NCI-H1092 treated with DMSO at 0.1 percent for 48 hours (cell line): Measurements from ENCODE around the gene FRYL.
"Not testable (repeated sequence)": the region's sequence is repeated elsewhere in the genome, so short reads cannot be mapped to it uniquely, and the experiment has no call there.

Experiments used
- DNase-seq: peaks from one replicate; lab custom pipeline; 2025; lab: John Stamatoyannopoulos, UW

The FRYL gene

DNA sequence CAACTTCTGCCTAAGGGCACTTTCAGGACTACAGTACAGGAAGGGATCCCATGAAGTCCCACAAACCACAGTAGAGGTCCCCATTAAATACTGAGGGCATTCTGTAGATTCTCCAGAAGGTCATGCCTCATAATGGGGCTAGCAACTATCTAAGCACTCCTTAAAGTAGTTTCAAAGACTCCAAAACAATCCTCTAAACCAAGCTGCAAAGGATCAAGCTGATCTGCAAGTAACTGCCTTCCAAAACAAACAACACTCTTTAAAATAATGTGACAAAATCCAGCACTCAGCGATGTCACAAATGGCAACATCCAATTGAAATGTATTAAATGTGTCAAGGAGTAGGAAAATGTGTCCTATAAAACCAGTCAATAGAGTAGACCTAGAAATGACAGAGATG is 118.7 kb downstream of the FRYL start:
- no peak for DNase-seq

DNA sequence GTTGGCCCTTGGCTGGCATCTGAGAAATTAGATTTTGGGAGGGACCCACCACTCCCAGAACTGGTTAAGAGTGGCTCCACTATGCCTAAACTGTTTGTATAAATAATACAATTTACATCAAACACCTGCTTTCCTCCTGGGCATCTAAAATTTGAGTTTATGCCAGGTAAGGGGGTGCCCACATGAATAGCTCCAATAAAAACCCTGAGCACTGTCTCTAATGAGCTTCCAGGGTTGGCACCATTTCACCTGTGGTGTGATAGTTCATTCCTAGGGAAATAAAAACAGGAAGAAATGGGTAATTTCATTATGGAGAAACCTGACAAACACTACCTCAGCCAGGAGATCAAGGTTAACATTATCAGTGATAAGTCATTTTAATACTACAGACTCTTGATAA is 119.7 kb downstream of the FRYL start:
- DNase-seq = no peak

DNA sequence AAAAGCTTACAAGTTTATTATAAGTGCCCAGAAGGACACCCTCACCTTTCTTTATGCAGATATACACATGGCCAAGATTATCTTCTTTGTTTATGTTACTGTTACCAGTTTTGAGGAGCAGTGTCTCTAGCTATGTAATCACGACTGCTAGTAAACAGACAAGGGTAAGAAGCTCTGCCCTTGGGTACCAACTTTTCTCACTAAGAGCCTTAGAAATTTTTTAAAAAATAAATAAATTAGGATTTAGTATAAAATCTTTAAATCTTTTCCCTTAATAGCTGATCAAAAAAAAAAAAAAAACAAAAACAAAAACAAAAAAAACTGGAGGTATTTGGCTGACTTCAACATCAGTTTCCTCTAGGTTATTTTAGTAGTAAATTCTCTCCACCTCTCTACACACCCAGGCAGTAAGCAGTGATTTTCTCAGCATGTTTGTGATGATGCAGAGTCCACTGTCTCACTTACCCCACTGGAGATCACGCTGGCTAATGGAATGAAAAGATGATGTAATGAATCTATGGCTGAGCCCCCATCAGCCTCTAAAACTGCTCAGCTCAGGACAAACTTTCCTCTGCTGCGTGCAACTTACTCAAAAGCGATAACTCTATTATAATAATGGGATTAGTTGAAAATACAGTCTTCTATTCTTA is 125.9 kb downstream of the FRYL start:
- no peak for DNase-seq

DNA sequence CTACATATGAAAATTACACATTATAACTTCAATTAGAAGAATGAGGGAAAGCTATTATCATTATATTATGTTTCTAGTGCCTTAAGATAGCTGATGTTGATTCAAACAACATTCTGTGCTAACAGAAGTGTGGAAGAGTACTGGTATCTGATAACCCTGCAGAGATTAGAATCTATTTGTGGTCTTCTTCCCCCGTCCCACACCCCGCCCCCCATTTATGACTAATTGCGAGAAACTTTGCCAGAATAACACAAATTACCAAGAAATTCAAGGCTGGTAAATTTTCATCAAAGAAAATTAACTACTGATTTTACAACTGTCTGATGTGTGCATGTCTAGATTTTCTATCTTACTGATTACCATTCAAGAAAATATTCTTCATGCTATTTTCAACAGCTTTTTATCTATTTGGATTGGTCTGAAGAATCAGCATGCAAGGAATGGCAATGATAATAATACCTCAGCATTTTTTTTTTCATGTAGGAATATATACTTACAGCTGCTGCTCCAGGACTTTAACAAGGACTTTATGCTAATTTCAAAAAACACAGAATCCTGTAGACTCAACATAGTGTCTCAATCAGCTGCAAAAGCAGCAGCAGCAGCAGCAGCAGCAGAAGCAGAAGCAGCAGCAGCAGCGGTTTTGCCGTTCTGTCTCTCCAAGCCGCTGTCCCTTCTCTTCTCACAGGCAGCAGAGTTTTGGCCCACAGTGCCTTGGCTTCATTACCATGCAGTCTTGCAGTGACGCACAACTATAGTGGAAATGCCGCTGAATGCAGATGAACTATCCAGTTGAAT is 126.7 kb downstream of the FRYL start:
- no peak for DNase-seq

DNA sequence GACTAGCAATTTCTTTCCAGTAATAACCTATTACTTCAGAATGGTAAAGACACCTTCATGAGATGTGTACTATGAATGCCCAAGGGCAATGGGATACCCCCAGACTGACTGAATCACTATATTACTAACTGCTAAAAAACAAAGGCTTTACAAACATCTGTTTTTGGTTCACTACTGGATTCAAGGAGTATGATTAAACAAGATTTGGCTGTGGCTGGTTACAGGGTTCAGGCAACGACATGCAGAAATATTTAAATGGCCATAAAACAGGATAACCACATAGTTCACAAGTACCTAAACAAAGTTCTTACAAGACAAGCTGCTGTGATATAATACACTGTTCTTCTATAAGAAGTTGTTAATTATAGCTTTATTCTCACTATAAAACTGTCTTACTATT is 128.2 kb downstream of the FRYL start:
- no peak for DNase-seq

DNA sequence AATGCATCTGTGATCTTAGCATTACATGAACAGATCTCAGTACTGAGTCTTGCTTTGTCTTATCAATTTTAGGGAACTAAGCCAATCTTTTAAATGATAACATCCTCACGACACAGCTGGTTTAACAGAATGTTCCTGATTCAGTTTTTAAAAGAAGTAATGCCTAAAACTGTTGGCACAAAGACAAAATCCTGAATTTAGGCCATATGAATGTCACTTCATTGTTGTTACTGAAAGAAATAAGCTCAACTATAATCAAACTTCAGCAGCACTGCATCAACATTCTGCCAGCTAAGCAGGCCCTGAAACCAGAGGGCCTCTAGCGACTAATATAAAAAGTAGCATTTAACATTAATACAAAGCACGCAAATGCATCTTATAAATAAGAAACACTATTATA is 130.6 kb downstream of the FRYL start:
- DNase-seq = no peak

DNA sequence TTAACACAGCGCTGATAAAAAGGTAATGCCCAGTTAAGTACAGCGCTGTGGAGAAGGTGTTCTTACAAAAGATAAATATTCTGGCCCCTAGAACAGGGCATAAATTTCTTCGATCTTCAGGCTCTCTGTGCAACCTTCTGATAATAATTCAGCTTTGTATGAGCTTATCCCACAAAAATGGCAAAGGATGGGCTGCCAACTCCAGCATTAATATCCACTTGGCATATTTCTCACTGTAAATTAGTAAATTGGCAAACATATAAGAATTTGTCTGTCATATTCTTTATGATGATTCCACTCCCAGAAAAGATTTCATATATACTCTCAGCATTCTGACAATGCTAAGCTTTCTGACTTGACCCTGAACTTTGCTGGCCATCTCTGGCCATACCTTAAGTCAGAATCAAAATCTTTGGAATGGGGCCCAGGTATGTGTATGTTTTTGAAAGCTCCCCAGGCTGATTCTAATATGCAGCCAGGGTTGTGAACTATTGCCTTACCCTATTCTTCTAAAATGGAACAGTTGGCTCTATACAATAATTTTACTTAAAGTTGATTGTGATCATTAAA is 134.8 kb downstream of the FRYL start:
- no peak for DNase-seq

DNA sequence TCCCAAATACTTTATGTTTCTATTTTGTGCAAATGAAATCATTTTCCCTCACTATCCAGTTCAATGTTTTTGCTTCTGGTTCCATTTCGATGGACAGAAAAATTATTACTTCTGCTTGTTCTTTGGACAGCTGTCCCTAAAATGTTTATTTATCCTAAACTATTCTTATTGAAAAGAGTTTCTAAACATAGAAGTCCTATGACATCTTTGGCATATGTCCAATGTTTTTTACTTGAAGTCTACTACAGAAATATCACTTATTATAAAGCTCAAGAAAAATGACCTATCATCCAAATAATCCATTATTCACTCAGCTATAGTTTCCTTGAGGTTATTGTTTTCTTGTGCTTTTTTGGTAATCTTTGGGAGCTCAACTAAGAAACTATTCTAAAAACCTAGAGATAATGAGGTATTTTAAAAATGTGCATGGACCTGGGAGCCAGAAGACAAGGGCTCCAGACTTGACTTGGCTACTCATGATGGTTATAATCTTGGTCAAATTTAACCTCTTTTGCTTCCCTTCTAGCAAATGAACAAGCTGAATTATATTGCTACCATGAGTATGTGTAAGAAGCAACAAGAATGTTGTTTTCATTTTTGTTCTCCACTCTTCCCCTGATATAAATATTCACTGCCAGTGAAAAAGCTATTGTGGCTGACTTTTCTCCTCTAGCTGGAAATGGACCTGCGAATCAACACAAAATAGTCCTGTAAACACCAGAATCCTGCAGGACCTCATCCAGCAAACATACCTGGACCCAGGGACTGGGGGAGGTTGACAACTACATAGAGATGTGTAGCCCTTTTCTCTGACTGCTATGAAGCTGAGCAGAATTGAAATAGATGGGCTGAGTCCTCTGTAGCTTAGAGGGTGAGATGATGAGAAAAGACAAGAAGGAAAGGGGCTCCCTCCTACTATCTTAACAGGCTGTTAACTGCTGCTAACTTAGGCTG is 137.4 kb downstream of the FRYL start:
- DNase-seq = no peak

DNA sequence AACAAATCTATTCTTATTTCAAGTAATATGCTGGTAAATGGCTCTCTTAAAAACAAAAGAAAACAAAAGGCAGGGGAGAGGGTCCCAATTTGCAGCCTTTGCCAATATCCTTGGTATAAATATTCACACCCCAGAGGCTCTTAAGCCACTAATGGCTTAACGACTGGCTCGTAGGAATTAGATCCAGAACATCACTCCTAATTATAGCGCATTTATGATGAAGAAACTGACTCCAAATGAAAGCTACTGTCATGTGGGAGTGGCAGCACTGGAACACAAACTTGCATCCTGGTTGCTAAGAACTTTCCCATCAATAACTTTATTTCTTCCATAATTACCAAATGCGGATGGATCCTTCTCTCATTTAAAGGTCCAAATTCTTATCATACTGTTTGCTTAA is 138.7 kb downstream of the FRYL start:
- DNase-seq = no peak

DNA sequence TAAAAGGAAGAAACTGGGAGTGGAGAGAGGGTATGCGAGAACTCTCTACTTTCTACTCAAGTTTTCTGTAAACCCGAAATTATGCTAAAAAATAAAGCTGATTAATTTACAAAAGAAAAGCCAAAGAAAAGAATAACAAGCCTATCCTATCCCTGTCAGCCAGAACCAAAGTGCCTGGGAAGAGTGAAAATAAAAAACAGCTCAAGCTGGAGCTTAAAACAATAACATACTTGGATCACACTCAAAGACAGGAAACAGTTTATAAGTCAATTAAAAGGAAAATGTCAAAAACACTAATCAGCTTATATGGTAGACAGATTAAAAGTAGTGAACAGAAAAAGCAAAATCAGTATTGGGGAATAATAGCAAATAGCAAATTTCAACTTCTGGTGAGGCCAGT is 139.4 kb downstream of the FRYL start:
- DNase-seq = no peak

DNA sequence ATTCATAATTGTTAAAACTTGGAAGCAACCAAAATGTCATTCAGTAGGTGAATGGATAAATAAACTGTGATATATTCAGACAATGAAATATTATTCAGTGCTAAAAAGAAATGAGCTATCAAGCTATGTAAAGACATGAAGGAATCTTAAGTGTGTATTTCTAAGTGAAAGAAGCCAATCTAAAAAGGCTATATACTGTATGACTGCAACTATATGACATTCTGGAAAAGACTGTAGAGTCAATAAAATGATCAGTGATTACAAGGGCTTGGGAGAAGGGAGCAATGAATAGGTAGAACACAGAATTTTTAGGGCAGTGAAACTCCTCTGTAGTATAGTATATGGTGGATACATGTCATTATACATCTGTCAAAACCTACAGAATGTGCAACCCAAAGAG is 139.9 kb downstream of the FRYL start:
- no peak for DNase-seq

DNA sequence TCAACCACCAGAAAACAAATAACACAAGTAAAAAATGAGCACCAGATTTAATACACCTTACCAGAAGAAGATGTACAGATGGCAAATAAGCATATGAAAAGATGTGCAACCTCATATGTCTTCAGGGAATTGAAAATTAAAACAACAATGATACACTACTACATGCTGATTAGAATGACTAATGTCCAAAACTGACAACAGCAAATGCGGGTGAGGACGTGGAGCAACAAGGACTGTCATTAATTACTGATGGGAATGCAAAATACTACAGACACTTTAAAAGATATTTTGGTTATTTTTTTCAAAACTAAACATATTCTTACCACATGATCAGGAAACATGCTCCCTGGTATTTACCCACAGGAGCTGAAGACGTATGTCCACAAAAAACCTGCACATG is 140.3 kb downstream of the FRYL start:
- DNase-seq = no peak

DNA sequence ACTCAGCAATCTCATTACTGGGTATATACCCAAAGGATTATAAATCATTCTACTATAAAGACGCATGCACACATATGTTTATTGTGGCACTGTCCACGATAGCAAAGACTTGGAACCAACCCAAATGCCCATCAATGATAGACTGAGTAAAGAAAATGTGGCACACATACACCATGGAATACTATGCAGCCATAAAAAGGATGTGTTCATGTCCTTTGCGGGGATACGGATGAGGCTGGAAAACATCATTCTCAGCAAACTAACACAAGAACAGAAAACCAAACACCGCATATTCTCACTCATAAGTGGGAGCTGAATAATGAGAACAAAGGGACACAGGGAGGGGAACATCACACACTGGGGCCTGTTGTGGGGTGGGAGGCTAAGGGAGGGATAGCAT is 141.5 kb downstream of the FRYL start:
- DNase-seq = not testable (repeated sequence)

DNA sequence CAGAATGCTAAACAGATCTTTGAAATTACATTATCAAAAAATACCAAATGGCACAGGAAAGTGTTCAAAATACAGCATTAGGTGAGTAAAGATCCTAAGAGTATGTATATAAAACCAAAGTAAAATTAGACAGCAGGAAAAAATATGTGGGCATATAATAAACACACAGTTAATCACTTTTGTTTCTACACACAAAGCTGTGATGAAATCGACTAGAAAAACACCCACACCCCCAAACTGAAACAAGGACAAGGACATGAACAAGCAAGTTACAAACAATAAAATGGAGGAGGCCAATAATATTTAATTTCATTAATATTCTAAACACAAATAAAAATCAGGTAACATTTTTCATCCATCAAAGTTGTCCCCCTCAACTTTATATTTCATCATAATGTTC is 143.2 kb downstream of the FRYL start:
- no peak for DNase-seq

DNA sequence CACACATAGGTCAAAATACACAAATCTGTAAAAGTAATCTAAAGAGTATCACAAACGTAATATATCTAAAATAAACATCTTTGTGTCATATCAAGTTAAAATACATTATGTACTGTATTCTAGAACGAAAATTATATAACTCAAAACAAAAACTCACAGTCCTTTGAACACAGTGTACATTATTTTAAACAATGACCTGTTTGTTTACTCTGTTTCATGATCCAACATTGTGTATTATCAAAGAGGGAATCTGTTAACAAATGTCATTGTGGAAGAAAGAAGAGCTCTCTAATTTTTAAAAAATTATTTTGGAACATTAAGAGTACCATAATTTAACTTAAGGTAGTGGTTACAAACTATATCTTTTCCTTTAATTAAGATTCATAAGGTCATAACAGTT is 144.1 kb downstream of the FRYL start:
- DNase-seq = no peak

DNA sequence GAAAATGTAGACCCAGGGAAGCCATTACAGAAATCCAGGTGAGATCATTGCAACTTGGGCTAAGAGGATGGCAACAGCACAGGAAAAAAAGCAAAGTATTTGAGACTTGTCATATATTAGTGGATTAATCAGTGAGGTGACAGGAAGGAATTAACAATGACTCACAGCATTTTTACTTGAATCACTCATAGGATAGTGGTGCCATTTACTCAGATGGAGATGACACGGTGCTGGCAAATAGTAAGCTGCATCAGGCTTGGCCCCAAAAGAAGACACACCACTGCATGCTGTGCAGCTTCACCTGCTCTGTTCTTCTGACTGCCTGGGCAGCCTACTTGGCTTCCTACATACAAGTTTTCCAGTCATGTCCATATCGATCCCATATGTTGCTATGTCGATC is 144.8 kb downstream of the FRYL start:
- DNase-seq = no peak

DNA sequence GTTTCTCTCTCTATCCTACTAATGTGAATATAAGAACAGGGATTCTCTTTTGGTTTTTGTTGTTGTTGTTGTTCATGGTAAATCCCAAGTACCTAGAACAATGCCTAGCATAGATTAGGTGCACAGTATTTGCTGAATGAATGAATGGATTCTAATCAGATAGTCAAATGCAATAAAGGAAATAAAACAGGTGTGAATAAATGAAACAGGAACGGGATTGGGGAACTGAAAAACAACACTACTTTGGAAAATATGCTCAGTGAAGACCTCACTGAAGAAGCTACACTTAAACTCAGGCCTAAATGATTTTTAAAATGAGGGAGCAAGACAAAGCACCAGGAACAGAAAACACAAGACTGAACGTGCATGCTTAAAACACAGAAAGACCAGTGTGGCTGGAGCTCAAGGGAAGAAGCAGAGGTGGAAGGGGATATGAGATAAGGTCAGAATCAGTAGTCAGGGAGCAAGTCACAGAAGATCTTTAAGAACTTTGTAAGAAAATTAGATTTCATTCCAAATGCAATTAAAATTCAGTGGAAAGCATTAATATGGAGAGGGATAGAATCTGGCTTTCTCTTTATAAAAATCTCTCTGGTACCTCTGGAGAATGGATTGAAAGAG is 145.3 kb downstream of the FRYL start:
- no peak for DNase-seq

DNA sequence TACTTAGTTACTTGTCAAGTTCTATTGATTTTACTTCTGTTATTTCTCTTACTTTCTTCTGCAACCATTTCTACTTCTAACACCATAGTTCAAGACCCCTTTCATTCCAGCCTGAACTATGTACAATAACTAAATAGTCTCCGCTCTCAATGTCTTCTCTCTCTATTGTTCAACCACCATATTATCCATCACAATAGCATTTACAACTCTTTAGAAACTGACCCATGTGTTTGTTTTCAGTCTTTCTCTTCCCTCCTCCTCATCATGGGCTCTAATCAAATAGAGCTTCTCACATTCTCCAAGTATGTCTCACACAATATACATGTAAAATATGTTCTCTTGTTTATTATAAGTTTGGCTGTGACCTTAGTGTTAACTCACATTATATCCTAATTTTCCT is 146.4 kb downstream of the FRYL start:
- DNase-seq = no peak

DNA sequence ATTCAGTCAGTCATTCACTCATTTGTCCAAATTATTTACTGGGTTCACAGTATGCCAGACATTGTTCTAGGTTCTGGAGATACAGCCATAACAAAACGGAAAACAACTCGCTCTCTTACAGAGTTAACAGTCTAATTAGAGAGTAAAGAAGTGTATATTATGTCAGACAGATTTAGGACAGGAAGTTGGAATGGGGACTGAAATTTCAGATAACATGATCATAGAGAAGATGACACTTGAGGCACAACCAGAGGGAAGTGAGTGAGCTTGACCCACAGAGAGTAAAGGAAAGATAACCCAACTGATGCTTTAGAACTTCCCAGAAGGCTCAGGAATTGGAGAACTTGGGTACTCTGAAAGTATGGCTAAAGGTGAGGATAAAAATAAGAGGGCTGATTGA is 150.6 kb downstream of the FRYL start:
- DNase-seq = no peak

DNA sequence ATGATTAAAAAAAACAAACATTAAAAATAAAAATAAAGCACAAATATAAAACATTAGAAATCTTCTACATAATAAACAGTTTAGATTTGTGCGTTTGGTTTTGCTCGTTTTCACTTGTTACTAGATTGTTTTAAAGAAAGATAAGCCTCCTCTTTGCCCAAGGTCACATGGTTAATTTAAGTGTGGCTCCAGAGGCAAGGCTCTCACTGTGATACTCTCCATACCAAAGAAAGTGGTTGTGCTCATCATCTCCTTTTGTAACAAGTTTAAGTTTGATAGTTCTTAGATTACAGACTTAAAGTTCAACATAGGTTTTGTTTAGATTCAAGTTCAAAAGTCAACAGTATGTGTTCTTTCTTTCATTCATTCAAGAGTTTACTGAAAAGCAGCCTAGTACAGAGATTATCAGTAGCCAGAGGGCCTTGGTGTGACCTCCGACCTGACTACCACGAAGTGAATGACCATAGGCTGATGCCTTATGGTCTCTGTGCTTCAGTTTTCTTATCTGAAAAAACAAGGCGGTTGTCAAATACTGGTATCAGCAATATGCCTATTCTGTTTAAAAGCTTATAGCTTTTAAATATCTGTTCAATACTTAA is 156.8 kb downstream of the FRYL start:
- DNase-seq = no peak

DNA sequence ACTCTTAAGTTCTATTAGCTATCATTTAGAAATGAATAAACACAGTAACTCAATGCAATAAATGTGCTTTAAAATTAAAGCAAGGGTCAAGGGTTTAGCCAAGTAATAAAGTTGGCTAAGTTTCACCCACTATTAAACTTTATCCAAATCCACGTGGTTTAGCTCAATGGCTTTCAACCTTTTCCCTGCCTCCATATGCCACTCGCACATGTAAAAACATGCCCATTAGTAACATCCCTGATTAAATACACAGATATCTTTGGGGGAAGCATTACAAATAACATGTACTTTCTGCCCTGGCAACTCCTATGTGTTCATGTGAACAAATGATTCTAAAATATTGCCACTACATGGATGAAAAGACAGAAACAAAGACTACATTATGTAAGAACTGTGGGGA is 159.2 kb downstream of the FRYL start:
- no peak for DNase-seq

DNA sequence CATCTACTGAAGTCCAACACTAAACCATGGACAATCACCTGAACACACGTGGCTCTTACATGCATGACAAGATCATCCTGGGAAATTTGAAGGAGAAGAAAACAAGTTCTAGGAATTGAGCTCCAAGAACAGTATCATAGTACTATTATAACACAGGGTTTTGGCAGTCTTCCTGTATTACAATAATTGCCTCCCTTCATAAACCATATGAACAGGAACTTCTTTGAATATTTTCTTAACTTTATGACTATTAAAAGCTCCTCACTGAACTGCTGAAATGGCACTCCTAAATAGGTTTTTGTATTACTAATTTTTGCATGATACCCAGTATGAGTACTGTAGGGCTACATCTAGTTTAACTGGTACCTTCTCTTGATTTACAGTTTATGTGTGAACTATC is 160.0 kb downstream of the FRYL start:
- no peak for DNase-seq
